ENCODE measurements around the gene KRT26. TPM values are rescaled to one million over a fixed set of nuclear protein-coding genes. Genes with fewer than 3 reads are reported as not detected.

KRT26 gene
- total and polyA plus RNA-seq, 2 donors (not counting 1 experiment from before 2014, with no cell fraction given), result not detected

DNA sequence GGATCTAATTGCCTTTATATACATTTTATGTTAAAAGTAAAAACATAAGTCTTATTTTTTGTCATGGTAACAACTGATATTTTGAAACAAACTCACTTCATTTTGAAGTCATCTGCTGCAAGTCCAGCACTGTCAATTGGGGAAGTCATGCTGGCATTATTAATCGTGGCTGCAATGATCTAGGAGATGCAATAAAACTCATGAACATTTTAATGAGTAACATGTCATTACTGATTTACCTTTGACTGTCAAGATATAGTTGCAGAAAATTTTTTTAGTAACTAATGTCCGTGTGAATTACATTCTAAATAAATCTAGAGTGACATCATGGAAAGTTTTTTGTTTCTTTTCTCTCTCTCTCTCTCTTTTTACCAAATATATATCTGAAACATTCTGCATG lies 51.1 kb downstream of the KRT26 start:
- Mint-ChIP-seq H3K27ac (no peak overlapping the region), H3K9me3 (ENCODE audit: insufficient read depth) (no peaks in the 10 kb centered on the region), H3K27me3 (peaks cover 34% of the 10 kb centered on the region), H3K4me3 (no peak overlapping the region), H3K4me1 (no peaks in the 10 kb centered on the region)
- no peaks in the 10 kb centered on the region for H3K4me1 ChIP-seq (ENCODE audit: control insufficient read depth in 2 of 2, insufficient read depth in 2 of 2, low read length in 2 of 2)
- ChIA-PET POLR2A (no interaction called here), CTCF (no interaction called here)
- no peaks in the 10 kb centered on the region for H3K9me3 ChIP-seq (ENCODE audit: control extremely low read depth in 1 of 3, control insufficient read depth in 2 of 3, insufficient read depth in 1 of 3, low read length in 2 of 3)
- DNase-seq, result no peak
- H3K27me3 ChIP-seq (replicated peaks in 1 of 4; ENCODE audit: control extremely low read depth in 1 of 4, control insufficient read depth in 3 of 4, insufficient read depth in 4 of 4, low read length in 3 of 4), result no peaks in the 10 kb centered on the region
- TF ChIP-seq CTCF (IDR thresholded peaks at IDR 0.05) (no peak), EZH2 (IDR thresholded peaks at IDR 0.05; ENCODE audit: borderline replicate concordance, insufficient read depth, low read depth, low read length, poor library complexity, severe bottlenecking) (no peak)
- no peak overlapping the region for H3K4me2 ChIP-seq (replicated peaks; ENCODE audit: low read depth, low read length, poor library complexity, severe bottlenecking)
- H3K4me3 ChIP-seq (ENCODE audit: control extremely low read depth in 1 of 5, extremely low read depth in 1 of 5, insufficient read depth in 1 of 5, low read depth in 2 of 5, low read length in 4 of 5), result no peak overlapping the region
- no peaks in the 10 kb centered on the region for H4K20me1 ChIP-seq (ENCODE audit: control insufficient read depth, insufficient read depth, low read length, poor library complexity, severe bottlenecking)
- H2AFZ ChIP-seq (ENCODE audit: insufficient read depth, low read depth, low read length, poor library complexity, severe bottlenecking), result no peak overlapping the region
- no peak overlapping the region for H3K9ac ChIP-seq (ENCODE audit: low read length)
- no CpG with 5 or more reads among the region's 2 CpGs for WGBS (ENCODE audit: insufficient coverage)
- no peak for ATAC-seq (ENCODE audit: low read depth)
- intact Hi-C loops (cut with micrococcal nuclease), result loop anchor here (10.0 kb wide), 1 partner anchor 156 kb away; the partner anchor contains the start of gene CCR7
- no peak overlapping the region for H3K27ac ChIP-seq (ENCODE audit: low read length in 2 of 2)
- no peaks in the 10 kb centered on the region for H3K79me2 ChIP-seq (ENCODE audit: control insufficient read depth, insufficient read depth, low read length)
- H3K36me3 ChIP-seq (replicated peaks in 1 of 2; ENCODE audit: control extremely low read depth in 1 of 2, control insufficient read depth in 1 of 2, extremely low read depth in 1 of 2, insufficient read depth in 2 of 2, low read length in 1 of 2), result no peaks in the 10 kb centered on the region

GRCh38 chr17:40718930-40719329 lies 53.1 kb downstream of the KRT26 start:
- Mint-ChIP-seq H3K9me3 (ENCODE audit: insufficient read depth) (no peaks in the 10 kb centered on the region), H3K27me3 (peaks cover 47% of the 10 kb centered on the region), H3K4me3 (no peak overlapping the region), H3K27ac (no peak overlapping the region), H3K4me1 (no peaks in the 10 kb centered on the region)
- TF ChIP-seq CTCF (IDR thresholded peaks at IDR 0.05), result no peak
- TF ChIP-seq EZH2 (IDR thresholded peaks at IDR 0.05; ENCODE audit: borderline replicate concordance, insufficient read depth, low read depth, low read length, poor library complexity, severe bottlenecking), result no peak
- Histone ChIP-seq H4K20me1 (ENCODE audit: control insufficient read depth, insufficient read depth, low read length, poor library complexity, severe bottlenecking) (no peaks in the 10 kb centered on the region), H3K4me3 (ENCODE audit: control extremely low read depth in 1 of 5, extremely low read depth in 1 of 5, insufficient read depth in 1 of 5, low read depth in 2 of 5, low read length in 4 of 5) (no peak overlapping the region), H2AFZ (ENCODE audit: insufficient read depth, low read depth, low read length, poor library complexity, severe bottlenecking) (no peak overlapping the region), H3K79me2 (ENCODE audit: control insufficient read depth, insufficient read depth, low read length) (no peaks in the 10 kb centered on the region), H3K27me3 (replicated peaks in 1 of 4; ENCODE audit: control extremely low read depth in 1 of 4, control insufficient read depth in 3 of 4, insufficient read depth in 4 of 4, low read length in 3 of 4) (no peaks in the 10 kb centered on the region), H3K9ac (ENCODE audit: low read length) (no peak overlapping the region), H3K4me1 (ENCODE audit: control insufficient read depth in 2 of 2, insufficient read depth in 2 of 2, low read length in 2 of 2) (no peaks in the 10 kb centered on the region), H3K4me2 (replicated peaks; ENCODE audit: low read depth, low read length, poor library complexity, severe bottlenecking) (no peak overlapping the region), H3K9me3 (ENCODE audit: control extremely low read depth in 1 of 3, control insufficient read depth in 2 of 3, insufficient read depth in 1 of 3, low read length in 2 of 3) (no peaks in the 10 kb centered on the region), H3K36me3 (replicated peaks in 1 of 2; ENCODE audit: control extremely low read depth in 1 of 2, control insufficient read depth in 1 of 2, extremely low read depth in 1 of 2, insufficient read depth in 2 of 2, low read length in 1 of 2) (no peaks in the 10 kb centered on the region), H3K27ac (ENCODE audit: low read length in 2 of 2) (no peak overlapping the region)
- no peak for ATAC-seq (ENCODE audit: low read depth)
- DNase-seq, result no peak
- intact Hi-C loops (cut with micrococcal nuclease), result no loop called here
- 60% methylated on average over 6 of the region's 8 CpGs for WGBS (ENCODE audit: insufficient coverage)
- CTCF ChIA-PET, result interaction anchor here (1.1 kb wide), 1 partner anchor 13 kb away, joined by 3 read pairs; no protein-coding TSS in a partner anchor
- POLR2A ChIA-PET, result no interaction called here

All from B cell (primary cell).